Stimulated activated CD8-positive, alpha-beta memory T cell treated with anti-CD3 and anti-CD28 coated beads, Interleukin-4, amount 100 ng/mL, for 24 hours (primary cell): ENCODE data around the gene RGS3.

Experiments
- DNase-seq: peaks from one replicate; pipeline ENCODE4 v3.0.0-alpha.2; 2020; ENCODE audit warnings: low read depth

RGS3 gene

DNA sequence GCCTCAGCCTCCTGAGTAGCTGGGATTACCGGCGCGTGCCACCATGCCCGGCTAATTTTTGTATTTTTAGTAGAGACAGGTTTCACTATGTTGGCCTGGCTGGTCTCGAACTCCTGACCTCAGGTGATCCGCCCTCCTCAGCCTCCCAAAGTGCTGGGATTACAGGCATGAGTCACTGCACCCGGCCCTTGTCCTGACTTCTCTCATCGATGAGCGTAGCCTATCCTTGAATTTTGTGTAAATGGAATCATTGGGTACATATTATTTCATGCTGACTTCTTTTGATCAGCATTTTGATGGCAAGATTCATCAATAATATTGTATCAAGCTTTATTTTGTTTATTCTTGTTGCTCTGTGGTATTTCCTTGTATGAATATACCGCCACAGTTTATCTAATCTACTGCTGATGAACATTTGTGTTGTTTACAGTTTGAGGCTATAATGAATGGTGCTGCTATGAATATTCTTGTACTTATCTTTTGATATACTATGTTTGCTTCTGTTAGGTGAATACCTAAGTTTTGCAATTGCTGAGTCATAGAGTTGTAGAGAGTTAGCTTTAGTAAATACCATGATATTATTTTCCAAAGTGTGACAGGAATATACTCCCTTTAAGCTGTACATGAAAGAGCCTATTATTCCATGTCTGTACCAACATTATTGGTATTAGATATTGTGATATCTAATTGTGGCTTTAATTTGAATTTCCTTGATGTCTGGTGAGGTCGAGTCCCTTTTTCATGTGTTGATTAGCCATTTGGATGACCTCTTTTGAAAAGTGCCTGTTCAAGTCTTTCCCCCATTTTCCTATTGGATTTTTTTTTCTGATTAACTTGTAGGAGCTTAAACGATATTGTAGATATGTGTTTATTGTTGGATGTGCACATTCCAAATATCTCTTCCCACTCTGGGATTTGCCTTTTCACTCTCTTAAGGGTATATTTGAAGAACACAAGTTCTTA, 107.5 kb downstream of the RGS3 start:
- no peak for DNase-seq

DNA sequence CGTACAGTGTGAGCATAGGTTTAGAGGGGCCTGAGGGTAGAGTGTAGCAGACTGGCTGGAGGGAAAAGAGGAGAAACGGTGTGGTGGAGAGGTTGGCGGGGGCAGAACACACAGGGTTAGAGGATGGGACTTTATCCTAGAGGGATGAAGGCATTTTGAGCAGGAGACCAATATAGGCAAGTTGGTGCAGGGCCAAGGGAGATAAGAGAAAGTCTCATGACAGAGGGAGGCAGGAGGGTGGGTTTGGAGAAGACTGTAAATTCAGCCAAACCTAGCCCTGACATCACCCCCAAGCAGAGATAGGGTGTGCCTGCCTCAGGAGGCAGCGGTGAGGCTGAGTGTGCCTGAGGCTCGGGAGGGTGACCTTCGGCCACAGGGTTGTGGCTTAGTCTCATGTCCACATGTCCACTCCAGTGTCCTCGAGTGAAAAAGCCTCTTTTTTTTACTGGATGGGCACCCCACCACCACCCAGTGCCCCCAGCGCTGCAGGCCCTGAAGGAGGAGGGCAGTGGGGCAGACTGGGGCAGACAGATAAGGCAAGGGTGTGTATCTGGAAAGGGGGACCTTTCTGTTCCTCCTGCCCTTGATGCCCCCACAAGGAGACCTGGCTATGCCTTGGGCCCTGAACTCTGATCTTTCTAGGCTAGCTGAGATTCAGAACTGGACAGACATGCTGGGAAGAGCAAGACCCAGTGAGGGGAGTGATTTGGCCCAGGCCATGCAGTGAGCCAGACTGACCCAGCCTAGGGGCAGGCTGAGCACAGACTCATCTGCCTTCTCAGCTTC, 108.7 kb downstream of the RGS3 start:
- DNase-seq: no peak

DNA sequence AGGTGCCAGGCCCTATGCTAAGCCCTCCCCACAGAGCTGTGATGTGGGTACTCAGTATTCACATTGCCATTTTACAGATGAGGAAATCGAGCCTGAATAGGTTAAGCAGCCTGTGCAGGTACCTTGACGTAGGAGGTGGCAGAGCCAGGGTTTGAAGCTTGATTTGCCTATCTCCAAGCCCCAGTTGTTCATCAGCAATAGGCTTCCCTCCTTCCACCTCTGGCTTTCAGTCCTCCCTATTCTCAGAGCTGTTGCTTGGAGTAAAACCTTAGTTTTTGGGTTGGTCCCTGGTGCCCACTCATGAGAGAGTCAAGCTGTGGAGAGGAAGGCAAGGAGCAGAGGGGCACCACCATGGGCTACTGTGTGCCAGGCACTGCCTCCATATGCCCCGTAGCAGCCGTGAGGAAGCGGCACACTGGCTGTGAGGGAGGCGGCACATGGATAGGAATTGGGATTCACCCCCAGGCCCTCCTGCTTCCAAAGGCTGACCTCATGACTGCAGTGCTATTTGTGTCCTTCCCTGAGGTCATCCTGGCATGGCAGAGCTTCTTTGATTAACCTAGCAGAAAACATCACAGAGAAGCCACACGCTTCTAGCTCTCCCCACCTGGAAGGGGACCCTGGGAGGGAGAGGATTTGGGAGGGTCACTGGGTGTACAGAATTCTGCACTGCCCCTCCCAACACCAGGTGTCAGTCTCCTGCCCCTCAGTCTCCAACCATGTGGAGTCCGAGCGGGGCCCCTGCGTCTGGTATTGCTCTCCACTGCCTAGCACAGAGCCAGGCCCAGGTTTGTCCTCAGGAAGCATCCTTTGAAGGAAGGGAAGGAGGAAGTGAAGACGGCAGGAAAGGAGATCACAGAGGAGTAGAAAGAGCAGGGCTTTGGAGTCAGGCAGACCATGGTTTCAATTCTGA, 109.8 kb downstream of the RGS3 start:
- no peak for DNase-seq

DNA sequence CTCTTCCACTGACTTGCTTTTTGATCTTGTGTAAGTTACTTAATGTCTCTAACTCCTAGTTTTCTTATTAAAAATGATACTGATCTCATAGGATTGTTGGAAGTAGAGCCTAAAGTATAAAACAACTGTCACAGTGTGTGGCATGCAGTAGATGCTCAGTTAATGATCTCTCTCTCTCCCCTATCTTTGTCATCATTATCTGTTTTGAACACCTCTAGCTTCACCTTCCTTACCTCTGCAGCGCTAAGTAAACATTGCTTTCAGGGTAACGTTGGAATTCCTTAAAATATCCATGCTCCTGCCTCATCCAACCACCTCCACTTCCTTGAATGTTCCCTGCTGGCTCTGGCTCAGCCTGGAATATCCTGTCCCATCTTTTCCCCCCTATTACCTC, 110.4 kb downstream of the RGS3 start:
- DNase-seq: no peak

DNA sequence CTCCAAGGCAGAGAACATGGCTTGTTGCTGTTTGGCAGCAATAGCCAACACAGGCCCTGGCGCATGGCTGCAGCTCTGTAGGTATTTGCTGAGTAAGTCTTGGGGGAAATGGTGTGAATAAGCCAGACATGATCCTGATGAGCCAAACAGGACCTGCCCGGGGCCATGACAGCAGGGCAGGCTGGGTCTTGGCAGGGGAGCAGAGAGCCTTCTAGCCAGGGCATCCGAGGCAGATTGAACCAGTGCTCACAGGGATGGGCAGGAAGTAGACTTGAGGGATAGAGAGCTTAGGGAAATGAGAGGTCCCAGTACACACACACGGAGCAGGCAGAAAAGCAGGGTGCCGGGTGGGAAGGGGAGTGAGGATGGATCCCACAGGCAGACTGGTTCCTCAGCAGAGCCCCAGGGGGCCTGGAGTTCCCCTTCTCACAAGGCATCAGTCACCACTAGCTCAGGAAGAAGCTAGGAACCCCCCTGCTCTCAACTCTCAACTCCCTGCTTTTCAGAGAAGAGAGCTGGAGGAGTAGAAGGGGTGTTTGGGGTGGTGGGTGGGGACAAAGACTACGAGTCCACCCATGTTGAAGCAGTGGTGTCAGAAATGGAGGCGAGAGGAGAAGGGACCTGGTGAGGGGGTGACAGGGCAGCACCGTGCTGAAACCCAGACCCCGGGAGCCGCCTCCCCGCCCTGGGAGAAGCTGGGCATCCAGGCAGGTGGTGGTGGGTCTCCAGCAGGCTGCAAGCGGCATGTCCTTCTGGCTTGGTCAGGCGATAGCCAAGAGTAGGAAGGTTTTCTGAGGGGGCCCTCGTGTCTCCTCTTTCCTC, 111.1 kb downstream of the RGS3 start:
- no peak for DNase-seq

DNA sequence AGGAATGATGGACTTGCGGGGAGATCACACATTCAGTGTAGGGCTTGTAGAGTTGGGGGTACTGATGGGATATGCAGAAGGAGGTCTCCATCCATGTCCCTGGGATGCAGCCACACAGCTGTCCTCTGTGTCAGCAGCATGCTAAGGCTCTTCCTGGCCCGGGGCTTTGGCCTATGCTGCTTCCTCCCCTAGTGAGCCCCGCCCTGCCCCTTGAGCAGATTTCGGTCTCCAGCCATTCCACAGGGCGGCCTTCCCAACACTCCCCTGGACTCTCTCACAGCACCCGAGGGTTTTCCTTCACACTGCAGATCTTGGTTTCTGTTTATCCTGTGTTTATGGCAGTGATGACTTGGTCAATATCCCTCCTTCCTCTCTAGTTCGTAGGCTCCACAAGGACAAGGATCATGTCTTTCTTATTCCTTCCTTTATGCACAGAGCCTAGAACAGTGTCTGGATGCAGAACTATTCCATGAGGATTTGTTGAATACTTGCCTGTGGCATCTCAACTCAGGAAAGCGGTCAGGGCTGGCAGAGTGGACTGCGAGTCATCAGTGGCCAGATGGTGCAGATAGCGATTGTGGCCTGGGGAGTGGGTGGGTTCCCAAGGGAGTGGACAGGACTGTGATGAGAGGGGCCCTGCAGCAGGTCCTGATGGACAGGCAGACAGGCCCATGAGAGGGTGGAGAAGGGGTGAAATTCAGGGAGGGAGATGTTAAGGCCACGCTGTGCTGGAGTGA, 114.2 kb downstream of the RGS3 start:
- no peak for DNase-seq

DNA sequence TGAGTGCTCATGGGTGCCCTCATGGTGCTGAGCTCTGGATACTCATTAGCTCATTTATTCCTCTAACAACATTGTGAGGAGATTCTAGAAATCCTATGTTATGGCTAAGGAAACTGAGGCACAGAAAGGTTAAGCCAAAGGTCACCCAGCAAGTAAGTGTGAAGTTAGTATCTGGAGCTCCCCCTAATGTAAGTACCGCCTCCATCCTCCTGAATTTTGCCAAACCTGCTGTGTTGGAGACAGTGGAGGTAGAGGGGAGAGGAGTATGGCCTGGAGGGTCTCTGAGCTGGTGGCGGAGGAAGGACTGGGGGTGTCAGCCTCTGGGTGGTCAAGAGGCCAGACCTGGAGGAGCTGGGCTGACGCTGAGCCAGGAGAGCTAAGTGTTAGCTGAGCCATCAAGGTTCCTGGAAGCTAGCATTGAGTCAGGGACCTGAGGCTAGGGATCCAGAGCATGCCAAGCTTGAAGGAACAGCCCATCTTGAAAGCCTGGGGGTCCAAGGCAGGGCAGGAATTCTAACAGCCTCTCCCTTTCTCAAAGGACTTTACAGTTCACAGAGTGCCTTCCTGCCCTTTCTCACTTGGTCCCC, 114.8 kb downstream of the RGS3 start:
- DNase-seq: no peak

DNA sequence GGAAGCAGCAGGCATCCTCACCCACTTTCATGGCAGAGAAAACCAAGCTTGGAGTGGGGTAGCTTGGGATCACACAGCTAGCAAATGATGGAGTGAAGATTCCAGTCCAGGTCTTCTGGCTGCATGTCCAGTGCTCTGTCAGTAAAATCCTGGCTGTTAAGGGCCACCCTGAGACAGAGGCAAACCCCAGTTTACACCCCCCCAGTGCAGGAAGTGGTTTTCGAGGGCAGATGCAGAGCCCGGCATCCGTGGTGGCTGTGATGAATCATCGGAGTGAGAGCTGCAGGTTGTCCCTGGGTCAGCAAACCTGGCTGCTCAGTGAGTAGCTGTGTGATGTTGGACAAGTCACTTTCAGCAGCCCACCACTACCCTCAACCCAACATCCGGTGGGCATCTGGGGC, 115.4 kb downstream of the RGS3 start:
- peak; percentile 76 for DNase-seq

DNA sequence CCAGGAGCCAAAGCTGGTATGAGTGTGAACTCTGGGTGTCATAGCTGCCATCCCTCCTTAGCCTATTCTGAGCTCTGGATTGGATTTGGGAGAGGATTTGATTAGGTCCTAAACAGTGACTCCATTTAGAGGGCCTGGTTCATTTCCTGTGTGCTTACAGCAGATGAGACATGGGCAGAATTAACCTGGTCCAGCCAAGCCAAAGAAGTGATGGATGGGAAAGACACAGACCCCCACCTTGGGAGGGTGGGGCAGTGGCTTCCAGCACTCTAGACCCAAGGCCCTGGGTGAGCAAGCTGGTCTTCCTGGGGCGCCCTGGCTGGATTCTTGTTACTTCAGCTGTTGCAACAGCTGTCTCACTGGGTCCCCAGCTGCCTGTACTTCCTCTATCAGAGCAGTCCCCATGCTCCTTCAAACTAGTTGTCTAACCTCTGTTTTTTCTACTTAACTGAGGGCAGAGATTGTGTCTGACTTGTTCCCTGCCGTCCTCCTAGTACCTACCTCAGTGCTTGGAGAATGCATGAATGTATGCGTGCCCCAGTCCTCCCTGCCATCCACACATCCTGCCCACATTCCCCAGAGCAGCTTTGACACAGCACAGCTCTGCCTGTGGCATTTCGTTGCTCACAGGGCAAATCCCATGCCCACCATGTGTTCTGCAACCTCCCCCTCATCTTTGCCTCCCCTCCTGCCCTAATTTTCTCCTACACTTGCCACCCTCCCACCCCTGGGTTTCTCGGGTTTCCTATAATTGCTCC, 115.9 kb downstream of the RGS3 start:
- no peak for DNase-seq

DNA sequence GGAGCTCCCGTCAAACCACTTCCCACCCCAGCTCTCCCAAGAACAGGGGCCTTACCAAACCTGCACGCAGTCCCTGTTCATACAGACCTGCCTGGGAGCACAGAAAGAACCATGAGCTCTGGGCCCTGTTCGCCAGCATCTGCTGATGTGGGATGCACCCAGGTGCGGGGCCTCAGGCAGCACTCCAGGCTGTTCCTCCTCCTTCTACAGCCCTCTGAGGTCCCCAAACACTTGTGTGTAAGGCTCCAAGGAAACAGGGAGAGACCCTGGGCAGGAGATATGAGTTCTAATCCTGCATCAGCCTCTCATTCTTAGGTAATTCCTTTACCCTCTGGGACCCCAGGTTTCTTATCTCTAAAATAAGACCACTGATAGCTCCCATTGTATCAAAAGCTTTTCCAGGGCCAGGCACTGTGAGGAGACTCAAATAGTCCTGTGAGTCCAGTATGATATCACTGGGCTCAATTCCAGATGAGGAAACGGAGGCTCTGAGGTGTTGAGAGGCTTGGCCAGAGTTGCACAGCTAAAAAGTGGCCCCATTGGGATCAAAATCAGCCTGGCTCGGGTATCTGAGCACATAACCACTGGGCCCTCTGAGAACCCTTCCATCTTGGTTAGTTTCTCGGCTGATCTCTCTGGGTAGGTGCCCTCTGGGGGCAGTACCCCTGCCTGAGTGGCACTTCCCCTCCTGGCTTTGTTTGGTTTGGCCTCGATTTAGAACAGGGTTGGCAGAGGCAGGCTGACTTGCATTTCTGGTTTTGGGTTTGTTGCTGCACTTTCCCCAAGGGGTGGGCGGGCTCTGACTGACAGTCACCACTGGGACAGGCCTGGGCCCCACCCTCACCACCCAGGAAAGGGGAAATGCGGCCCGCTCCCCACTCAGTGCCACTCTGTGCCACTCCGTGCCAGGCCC, 116.8 kb downstream of the RGS3 start:
- DNase-seq: peak; percentile 55

DNA sequence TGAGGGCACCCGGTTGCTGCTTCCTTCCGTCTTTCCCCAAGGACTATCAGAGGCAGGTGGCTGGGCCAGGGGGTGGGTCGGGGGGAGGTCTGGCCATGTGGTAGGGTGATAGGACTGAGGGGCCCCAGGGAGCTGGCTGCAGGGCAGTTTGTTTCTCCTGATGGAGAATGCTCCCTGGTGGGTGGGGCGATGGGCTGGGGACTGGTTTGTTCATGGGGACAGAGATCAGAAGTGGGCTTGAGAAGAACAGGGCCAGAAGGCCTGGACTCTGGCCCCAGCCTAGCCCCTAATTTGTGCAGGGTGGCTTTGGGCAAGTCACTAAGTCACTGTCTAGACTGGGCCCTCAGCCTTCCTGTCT, 117.4 kb downstream of the RGS3 start:
- no peak for DNase-seq

DNA sequence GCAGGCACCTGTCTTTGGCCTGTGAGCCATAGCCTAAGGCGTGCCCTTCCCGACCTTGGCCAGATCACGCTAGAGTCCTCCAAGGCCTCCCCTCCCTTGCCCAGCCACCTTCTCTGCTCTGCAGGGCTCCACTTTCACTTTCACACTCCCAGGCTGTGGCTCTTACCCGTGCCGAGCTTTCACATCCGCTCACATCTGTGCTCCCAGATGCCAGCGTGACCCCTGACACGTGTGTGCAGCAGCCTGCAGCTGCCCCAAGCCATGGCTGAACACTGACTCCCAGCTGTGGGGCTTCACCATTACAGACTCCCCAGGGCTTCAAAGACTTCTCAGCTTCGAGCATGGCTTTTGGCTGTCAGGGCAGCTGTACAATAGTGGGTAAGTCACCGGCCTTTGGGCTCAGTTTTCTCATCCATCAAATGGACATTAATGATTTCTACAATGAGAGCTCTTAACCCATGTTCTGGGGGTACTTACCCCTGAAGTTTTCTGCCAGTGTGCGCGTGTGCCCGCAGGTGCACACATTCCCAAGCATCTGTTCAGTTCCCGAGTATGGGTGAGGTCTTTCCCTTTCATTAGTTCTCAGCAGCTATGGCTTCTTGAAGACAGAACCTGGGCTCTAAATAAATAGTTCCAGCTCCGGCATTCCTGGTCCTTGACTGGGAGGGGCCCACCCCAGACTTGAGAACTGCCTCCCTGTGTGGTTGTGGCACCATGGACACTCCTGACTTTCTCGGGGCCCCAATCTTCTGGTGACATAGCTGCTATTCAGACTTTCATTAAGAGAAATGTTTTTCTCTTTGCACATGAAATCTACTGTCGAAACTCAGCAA, 118.6 kb downstream of the RGS3 start:
- DNase-seq: peak; percentile 51

DNA sequence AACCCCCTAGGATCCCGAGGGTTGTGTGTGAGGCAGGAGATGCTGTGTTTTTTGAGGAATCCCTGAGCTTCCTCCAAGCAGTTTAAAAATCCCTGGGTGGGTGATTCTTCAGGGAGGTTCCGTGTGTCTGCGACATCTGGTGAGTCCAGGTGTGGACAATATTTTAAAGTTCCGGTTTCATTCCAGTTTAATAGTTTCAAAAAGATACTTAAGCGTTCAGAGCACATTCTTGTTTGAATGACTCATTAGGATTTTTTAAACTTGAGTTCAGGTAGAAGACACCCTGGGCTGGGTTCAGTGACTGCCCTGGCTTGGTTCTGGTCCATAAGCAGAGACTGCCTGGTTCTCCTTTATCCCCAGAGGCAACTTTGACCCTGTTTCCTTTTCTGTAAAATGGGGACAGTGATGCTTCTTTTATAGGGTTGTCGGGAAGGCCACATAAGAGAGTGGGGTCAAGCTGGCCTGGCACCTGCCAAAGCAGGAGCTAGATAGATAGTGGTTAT, 119.2 kb downstream of the RGS3 start:
- DNase-seq: no peak

DNA sequence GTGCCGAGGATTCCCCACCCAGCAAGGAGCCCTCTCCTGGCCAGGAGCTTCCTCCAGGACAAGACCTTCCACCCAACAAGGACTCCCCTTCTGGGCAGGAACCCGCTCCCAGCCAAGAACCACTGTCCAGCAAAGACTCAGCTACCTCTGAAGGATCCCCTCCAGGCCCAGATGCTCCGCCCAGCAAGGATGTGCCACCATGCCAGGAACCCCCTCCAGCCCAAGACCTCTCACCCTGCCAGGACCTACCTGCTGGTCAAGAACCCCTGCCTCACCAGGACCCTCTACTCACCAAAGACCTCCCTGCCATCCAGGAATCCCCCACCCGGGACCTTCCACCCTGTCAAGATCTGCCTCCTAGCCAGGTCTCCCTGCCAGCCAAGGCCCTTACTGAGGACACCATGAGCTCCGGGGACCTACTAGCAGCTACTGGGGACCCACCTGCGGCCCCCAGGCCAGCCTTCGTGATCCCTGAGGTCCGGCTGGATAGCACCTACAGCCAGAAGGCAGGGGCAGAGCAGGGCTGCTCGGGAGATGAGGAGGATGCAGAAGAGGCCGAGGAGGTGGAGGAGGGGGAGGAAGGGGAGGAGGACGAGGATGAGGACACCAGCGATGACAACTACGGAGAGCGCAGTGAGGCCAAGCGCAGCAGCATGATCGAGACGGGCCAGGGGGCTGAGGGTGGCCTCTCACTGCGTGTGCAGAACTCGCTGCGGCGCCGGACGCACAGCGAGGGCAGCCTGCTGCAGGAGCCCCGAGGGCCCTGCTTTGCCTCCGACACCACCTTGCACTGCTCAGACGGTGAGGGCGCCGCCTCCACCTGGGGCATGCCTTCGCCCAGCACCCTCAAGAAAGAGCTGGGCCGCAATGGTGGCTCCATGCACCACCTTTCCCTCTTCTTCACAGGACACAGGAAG, 120.2 kb downstream of the RGS3 start:
- DNase-seq: no peak

DNA sequence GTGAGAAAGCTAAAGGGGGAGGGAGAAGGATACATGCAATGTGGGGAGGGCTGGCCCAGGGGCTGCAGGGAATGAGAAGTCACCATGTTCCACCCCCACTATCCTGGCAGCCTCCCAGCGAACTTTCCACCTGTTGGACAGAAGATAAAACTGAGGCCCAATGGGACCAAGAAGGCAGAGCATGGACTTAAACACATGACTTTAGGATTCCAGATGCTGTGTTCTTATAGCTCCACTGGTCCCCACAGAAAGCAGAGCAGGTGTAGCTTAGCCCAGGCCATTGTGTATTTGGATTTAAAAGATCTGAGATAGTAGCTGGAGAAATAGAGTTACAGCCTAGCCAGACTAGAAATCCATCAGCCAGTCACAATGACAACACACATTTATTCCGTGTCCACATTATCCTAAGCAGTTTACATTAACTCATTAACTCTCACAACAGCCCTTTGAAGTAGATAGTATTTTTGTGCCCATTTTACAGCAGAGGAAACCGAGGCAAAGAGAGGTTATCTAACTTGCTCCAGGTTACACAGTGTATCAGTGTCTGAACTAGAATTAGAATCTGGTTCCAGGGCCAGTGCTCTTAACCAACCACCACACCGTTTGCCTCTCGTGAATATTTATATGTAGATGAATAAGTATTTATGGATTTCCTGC, 121.0 kb downstream of the RGS3 start:
- no peak for DNase-seq

DNA sequence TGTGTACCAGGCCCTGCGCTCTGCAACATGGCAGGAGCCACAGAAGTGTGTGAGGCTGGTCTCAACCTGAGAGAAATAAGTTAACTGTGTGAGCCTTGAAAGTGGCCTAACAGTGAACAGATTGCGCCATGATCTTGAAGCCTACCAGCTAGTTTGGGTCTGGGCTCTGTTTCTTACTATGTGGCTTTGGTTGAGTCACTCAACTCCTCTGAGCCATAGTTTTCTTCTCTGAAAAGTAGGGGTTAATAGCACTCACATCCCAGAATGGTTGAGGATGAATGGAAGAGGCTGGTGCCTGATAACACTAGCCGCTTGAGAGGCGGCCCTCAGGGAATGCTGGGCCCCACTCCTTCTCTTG, 121.5 kb downstream of the RGS3 start:
- DNase-seq: no peak
